Motor neuron (in vitro differentiated cells): ENCODE data around the gene STXBP5L. TPM values are rescaled to one million over a fixed set of nuclear protein-coding genes. Genes with fewer than 3 reads are reported as not detected.
"Not testable (repeated sequence)": the region's sequence is repeated elsewhere in the genome, so short reads cannot be mapped to it uniquely, and the experiment has no call there.

ENCODE experiments used
- ATAC-seq, 8 experiments: fragments of 200-7000 bp; cut with Tn5 transposase; replicated peaks in 6 of 8; 2 replicates each; pipeline ENCODE4 v1.8.0; 2021; ENCODE audit warnings: mild to moderate bottlenecking in 8 of 8, moderate library complexity in 8 of 8
- H3K27ac ChIP-seq, 2 donors: fragments of 250-450 bp; sonication (Bioruptor Pico); 2 replicates each; pipeline ENCODE4 v1.9.0; 2021; ENCODE audit warnings: antibody characterized with exemption in 2 of 2, mild to moderate bottlenecking in 2 of 2, moderate library complexity in 1 of 2
- H3K4me1 ChIP-seq, 2 donors: fragments of 250-450 bp; sonication (Bioruptor Pico); replicated peaks in 1 of 2; 2 replicates each; pipeline ENCODE4 v1.6.1; 2021; ENCODE audit warnings: antibody characterized with exemption in 2 of 2, mild to moderate bottlenecking in 2 of 2, moderate library complexity in 1 of 2
- H3K4me3 ChIP-seq, 5 donors: fragments of 250-450 bp; sonication (Bioruptor Pico); 2 replicates each; pipeline ENCODE4 v1.9.0; 2021; ENCODE audit warnings: antibody characterized with exemption in 5 of 5, mild to moderate bottlenecking in 5 of 5, moderate library complexity in 4 of 5
- WGBS, 10 experiments: fragments of 450-650 bp; shearing (Covaris generic); methylation state at CpG; one replicate each; pipeline ENCODE4 v1.0.0; 2022; 5-methylcytosine and 5-hydroxymethylcytosine counted together
- in situ Hi-C, 9 experiments: fragments of 400-800 bp; cut with MboI; loops; one replicate each; pipeline ENCODE4 v1.15.0; 2021; ENCODE audit warnings: low sequenced_read_pairs in 9 of 9, low pct_unique_long_range_greater_than_20kb in 2 of 9; ENCODE audit not compliant: unreplicated experiment in 9 of 9
- total RNA-seq, 8 experiments: library from RNA; unstranded; fragments of 300-600 nt; gene quantifications; 2 replicates each; pipeline versions ENCODE4 v1.2.3 to v1.2.4, GENCODE V29; 2022

STXBP5L gene
- total RNA-seq, 8 experiments from 2014 or later = 0.10 to 5.9 (median 4.2) TPM

DNA sequence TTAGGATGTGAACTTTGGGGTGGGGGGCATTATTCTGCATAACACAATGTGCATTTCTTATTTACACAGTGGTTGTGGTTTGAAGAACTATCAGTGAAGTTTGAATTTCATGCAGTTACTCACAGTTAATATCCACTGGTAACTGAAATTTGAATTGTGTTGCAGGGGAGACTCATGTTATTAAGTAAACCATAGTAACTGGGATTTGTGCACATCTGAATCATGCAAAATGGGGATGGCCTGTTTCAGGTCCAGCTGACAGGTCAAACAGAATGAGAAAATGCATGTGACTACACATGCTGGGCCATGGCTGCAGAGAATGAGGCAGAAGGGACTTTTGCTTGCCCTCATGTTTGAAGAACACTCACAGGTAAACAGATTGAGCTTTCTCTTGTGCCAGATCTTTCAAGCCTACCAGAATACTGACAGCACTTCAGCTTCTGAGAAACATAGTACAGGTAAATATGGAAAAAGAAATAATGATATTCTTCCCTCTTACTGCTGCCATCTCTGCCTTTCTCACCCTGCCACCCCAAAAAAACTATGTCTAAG is 522.7 kb downstream of the STXBP5L start:
- Histone ChIP-seq H3K4me1 (no peaks in the 10 kb centered on the region), H3K4me3 (no peak overlapping the region), H3K27ac (no peak overlapping the region)
- peak in 3 of 8 experiments; percentile 54 to 63 (median 60) for ATAC-seq
- in situ Hi-C loops = no loop called here

DNA sequence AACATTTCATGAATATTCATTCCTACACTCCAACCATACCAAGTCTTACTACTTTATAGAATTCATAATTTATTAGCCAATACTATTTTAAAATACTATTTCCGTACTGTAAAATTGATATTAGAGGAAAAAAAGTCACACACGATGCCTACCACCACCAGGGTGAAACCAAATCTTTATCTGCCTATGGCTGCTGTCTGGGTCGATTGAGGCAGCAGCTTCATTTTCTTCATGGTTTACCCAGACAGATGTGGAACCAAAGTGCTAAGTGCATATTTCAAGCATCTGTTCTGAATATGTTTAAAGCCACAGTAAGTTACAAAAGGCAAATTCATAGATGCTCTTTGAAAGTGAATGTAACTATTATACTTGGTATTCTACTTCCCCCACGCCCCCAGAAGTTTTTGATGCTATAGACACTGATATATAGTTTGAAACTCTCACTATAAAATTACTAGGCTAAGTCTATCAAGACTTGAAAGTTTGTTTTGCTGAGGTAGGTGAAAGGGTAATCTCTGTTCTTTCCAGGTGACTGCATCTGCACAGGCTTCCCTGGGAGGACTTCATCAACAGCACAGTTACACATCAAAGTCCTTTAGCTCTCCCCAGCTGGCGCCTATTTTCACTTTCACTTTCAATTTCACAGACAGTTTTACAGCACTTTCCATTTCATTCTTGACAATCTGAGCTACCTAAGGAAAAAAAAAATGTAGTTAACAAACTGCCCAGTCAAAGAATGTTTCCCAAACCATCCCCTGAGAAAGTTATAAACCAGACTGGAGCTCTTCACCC is 523.9 kb downstream of the STXBP5L start:
- ATAC-seq = peak in 4 of 8 experiments; percentile 27 to 86 (median 66)
- H3K27ac ChIP-seq = no peak overlapping the region

DNA sequence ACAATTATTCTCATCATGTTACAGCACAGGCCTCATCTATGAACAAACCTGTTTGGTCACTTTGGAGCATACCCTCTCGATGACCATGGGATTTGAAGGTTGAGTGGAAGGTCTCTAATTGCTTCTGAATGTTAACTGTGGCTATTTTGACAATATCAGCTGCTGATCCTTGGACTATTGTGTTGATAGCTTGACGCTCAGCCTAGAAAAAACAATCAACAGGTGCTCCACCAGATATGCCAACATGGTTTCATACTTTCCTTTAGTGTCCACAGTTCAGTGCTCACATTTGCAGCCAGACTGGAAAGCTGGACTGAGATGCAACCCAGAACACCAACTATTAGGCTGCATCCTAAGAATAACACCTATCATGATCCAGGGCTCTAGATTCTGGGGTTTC is 528.1 kb downstream of the STXBP5L start:
- ATAC-seq = no peak
- Histone ChIP-seq H3K4me3 (no peak overlapping the region), H3K4me1 (no peaks in the 10 kb centered on the region), H3K27ac (no peak overlapping the region)
- in situ Hi-C loops = no loop called here
- WGBS, 10 experiments = 87 to 100% (median 96%) methylated on average over 1 to 2 of the region's 2 CpGs; no CpG with 5 or more reads in 4 of the 10 experiments

More for the DNA sequence above, 523.9 kb downstream of the STXBP5L start:
- Histone ChIP-seq H3K4me3 (no peak overlapping the region), H3K4me1 (no peaks in the 10 kb centered on the region)
- WGBS, 10 experiments = 0 to 100% (median 71%) methylated on average over 2 to 5 of the region's 5 CpGs; no CpG with 5 or more reads in 2 of the 10 experiments
- in situ Hi-C loops = no loop called here

DNA sequence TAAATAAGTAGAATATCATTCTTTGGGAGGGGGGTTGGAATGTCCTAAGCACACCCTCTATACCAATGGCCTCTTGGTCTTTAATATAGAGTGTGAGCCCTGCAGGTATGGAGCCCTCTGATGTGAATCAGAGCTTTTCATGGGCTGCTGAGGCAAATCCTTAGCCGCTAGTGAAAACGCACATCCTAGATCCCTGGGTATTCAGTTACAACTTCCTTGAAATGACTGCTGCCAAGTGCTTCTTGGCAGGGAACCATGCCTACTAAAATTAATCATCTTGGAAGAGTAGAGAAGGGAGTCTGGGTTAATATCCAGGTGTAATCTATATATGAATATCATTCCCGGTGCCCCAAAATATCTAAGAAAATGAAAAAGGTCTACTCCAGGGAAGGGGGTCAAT is 528.6 kb downstream of the STXBP5L start:
- H3K27ac ChIP-seq = no peak overlapping the region
- no peaks in the 10 kb centered on the region for H3K4me1 ChIP-seq
- in situ Hi-C loops = no loop called here
- H3K4me3 ChIP-seq = no peak overlapping the region
- WGBS, 10 experiments = 80 to 100% (median 100%) methylated on average over 1 to 3 of the region's 3 CpGs; no CpG with 5 or more reads in 2 of the 10 experiments
- ATAC-seq = no peak

DNA sequence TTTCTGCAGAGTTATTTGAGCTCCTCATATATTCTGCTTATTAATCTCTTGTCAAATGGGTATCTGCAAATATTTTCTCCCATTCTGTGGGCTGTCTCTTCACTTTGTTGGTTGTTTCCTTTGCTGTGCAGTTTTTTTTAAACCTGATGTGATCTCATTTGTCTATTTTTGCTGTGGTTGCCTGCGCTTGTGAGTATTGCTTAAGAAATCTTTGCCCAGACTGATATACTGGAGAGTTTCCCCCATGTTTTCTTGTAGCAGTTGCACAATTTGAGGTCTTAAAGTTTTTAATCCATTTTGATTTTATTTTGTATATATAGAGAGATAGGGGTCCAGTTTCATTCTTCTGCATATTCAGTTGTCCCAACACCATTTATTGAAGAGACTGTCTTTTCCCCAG is 535.5 kb downstream of the STXBP5L start:
- H3K27ac ChIP-seq = no peak overlapping the region
- in situ Hi-C loops = no loop called here
- H3K4me1 ChIP-seq = no peaks in the 10 kb centered on the region
- ATAC-seq = no peak
- H3K4me3 ChIP-seq = no peak overlapping the region
- WGBS, 10 experiments = 78 to 100% (median 100%) methylated on average over 1 of the region's 1 CpG

DNA sequence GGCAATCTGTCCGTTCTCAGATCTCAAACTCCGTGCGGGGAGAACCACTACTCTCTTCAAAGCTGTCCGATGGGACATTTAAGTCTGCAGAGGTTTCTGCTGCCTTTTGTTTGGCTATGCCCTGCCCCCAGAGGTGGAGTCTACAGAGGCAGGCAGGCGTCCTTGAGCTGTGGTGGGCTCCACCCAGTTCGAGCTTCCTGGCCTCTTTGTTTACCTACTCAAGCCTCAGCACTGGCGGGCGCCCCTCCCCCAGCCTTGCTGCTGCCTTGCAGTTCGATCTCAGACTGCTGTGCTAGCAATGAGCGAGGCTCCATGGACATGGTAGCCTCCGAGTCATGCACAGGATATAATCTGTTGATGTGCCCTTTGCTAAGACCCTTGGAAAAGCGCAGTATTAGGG is 543.7 kb downstream of the STXBP5L start:
- 100% methylated on average over 1 to 2 of the region's 12 CpGs; no CpG with 5 or more reads in 7 of the 10 experiments for WGBS, 10 experiments
- H3K4me1 ChIP-seq, H3K27ac ChIP-seq, H3K4me3 ChIP-seq, ATAC-seq, in situ Hi-C loops: not testable (repeated sequence)

DNA sequence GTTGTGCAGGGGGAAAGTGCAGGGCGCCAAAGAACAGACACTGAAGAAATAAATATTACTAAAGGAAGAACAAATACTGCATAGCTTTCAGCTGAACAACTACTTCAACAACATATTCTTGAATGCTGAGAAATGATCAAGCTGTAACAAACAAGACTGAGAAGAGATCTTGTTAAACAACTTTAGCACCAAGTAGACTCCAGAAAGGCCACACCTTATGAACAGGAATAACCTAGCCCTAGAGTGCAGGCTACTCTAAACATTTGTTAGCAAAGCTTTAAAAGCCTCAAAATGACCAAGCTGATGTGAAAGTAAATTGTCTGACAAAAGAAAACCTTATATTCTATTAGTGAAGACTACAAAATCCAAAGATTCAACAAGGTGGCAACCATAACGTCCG is 554.6 kb downstream of the STXBP5L start:
- 91 to 100% (median 100%) methylated on average over 1 to 3 of the region's 3 CpGs; no CpG with 5 or more reads in 1 of the 10 experiments for WGBS, 10 experiments
- Histone ChIP-seq H3K4me1 (no peaks in the 10 kb centered on the region), H3K27ac (no peak overlapping the region), H3K4me3 (no peak overlapping the region)
- no peak for ATAC-seq
- in situ Hi-C loops = no loop called here

DNA sequence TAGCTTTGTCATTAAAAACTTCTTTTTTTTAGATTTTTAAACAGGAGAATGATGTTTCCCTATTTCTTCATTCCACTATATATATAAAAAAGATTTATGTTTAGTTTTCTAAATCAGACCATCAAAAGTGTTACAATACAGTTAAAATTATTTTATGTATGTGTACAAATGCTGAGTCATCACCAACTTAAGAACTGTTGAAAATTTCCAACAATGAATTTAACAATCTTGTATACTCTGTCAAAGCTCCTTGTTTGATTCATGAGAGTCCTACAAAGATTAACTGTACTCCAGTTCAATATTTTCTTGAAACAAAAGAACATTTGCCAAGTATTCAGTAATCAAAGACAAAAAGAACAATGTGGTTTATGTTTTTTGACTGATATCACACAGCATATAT is 555.7 kb downstream of the STXBP5L start:
- Histone ChIP-seq H3K4me3 (no peak overlapping the region), H3K4me1 (no peaks in the 10 kb centered on the region), H3K27ac (no peak overlapping the region)
- ATAC-seq = no peak
- in situ Hi-C loops = no loop called here

DNA sequence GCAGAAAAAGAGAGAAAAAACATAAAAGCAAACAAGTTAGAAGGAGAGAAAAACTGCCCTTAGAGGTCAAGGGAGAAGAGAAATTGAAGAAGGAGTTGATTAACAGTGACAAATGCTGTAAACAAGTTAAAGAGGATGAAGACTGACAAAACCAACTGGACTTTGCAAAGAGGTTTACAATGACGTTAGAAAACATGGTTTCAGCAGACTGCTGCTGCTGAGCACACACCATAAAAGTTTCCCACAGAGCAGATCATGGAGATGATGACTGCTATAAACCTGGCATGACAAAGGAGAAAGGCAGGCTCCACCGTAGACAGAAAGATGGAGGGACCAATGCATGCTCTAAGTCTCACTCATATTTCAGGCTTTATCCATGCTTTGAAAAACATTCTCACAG is 559.1 kb downstream of the STXBP5L start:
- in situ Hi-C loops = no loop called here
- no peaks in the 10 kb centered on the region for H3K4me1 ChIP-seq
- ATAC-seq = no peak
- no peak overlapping the region for H3K4me3 ChIP-seq
- H3K27ac ChIP-seq = no peak overlapping the region
- WGBS, 10 experiments = 23 to 100% (median 53%) methylated on average over 1 to 2 of the region's 2 CpGs; no CpG with 5 or more reads in 1 of the 10 experiments

DNA sequence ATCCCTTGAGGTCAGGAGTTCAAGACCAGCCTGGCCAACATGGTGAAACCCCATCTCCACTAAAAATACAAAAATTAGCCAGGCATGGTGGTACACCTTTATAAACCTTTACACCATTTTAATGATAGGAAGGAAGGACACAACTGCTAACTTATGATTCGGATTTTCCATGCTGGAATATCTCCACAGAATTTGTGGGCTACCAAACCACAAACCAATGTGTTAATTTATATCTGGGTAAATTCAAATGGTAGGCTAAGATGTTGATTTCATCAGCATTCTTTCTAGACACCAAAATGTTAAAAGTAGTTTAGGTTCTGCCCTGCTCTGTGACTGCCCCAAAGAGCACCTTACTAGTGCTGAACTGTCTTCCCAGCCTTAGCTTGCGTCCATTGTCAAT is 565.0 kb downstream of the STXBP5L start:
- in situ Hi-C loops = no loop called here
- no peak overlapping the region for H3K4me3 ChIP-seq
- no peak overlapping the region for H3K27ac ChIP-seq
- WGBS, 10 experiments = 88 to 100% (median 100%) methylated on average over 1 to 2 of the region's 2 CpGs; no CpG with 5 or more reads in 2 of the 10 experiments
- no peaks in the 10 kb centered on the region for H3K4me1 ChIP-seq
- ATAC-seq = no peak

Other genes with a start within 250 kb of the STXBP5L start
- under 1 TPM in 5 of 8 experiments, not detected in 3; 0.28 to 0.55 (median 0.36) TPM for gene HGD, start 226.0 kb upstream of the STXBP5L start, total RNA-seq
- 10 to 100 TPM in 5 of 8 experiments, 1 to 10 TPM in 3; 5.3 to 15.2 (median 11.3) TPM for gene RABL3, start 165.7 kb upstream of the STXBP5L start, total RNA-seq
- 10 to 100 TPM; 12.1 to 25.8 (median 16.2) TPM for gene GTF2E1, start 165.5 kb upstream of the STXBP5L start, total RNA-seq